GM10248 (cell line): ENCODE measurements around the gene IPCEF1.

ENCODE experiments used
- CTCF ChIA-PET: fragments of 300-600 bp; sonication (Branson Sonifier 250); formaldehyde crosslinking; extraction: SDS; loops from one replicate; lab custom pipeline; 2021; ENCODE audit warnings: antibody characterized with exemption; lab: Yijun Ruan, JAX
- POLR2A ChIA-PET: fragments of 350-650 bp; sonication (Branson Sonifier 250); formaldehyde crosslinking; extraction: SDS; loops from one replicate; lab custom pipeline; 2020; ENCODE audit warnings: antibody characterized with exemption; lab: Yijun Ruan, JAX
- DNase-seq: peaks from one replicate; pipeline ENCODE4 v3.0.0; 2012; ENCODE audit errors: extremely low spot score
- CTCF ChIP-seq: IDR thresholded peaks from 2 replicates; pipeline ENCODE4 v1.5.1; 2012; ENCODE audit warnings: mild to moderate bottlenecking, low read depth; ENCODE audit errors: extremely low read depth, missing control alignments, control extremely low read depth

IPCEF1 gene

GRCh38 chr6:154139892-154140291 is 216.7 kb downstream of the IPCEF1 start:
- POLR2A ChIA-PET = no interaction called here
- TF ChIP-seq CTCF = no peak
- CTCF ChIA-PET = interaction anchor here (0.8 kb wide), 1 partner anchor 12 kb away, joined by 3 read pairs; no protein-coding TSS in a partner anchor
- no peak for DNase-seq

GRCh38 chr6:154138793-154139192 is 217.8 kb downstream of the IPCEF1 start:
- TF ChIP-seq CTCF = no peak
- ChIA-PET POLR2A (no interaction called here), CTCF (no interaction called here)
- no peak for DNase-seq

GRCh38 chr6:154134471-154135147 is 222.0 kb downstream of the IPCEF1 start:
- no peak for DNase-seq
- POLR2A ChIA-PET = no interaction called here
- CTCF ChIA-PET = no interaction called here
- TF ChIP-seq CTCF = no peak

- POLR2A ChIA-PET = no interaction called here
- no peak for TF ChIP-seq CTCF
- CTCF ChIA-PET = interaction anchor here (1.0 kb wide), 1 partner anchor 12 kb away, joined by 3 read pairs; no protein-coding TSS in a partner anchor
- DNase-seq = no peak
Measured at GRCh38 chr6:154127657-154128056, 228.9 kb downstream of the IPCEF1 start.

- ChIA-PET CTCF (interaction anchor here (1.5 kb wide), 1 partner anchor 8 kb away, joined by 4 read pairs; no protein-coding TSS in a partner anchor), POLR2A (no interaction called here)
- TF ChIP-seq CTCF = no peak
- no peak for DNase-seq
Measured at GRCh38 chr6:154125421-154125820, 231.2 kb downstream of the IPCEF1 start.

GRCh38 chr6:154123155-154123956 is 233.2 kb downstream of the IPCEF1 start:
- DNase-seq = no peak
- TF ChIP-seq CTCF = no peak
- ChIA-PET CTCF (interaction anchor here (0.9 to 1.2 kb wide), 3 partner anchors 10 to 154 kb away, joined by 3 read pairs; no protein-coding TSS in a partner anchor), POLR2A (no interaction called here)
